HepG2 (cell line): ENCODE results near the gene GABBR2. TPM values are rescaled to one million over a fixed set of nuclear protein-coding genes. Genes with fewer than 3 reads are reported as not detected.

Experiments
- ATAC-seq: fragments of 200-7000 bp; cut with Tn5 transposase; 3 replicates; pipeline ENCODE4 v1.9.1; 2020; ENCODE audit warnings: mild to moderate bottlenecking, moderate library complexity
- BruUV-seq: library from RNA; stranded (reverse); fragments of 400-500 nt; replicated peaks from 2 replicates; lab custom pipeline; 2021; lab: Mats Ljungman, UMichigan
- CTCF ChIA-PET: fragments of 300-600 bp; formaldehyde crosslinking; extraction: SDS; loops from one replicate; lab custom pipeline; 2021; ENCODE audit warnings: low total read pairs, inconsistent platforms, low intra/inter-chr PET ratio; lab: Yijun Ruan, JAX
- POLR2A ChIA-PET: fragments of 350-600 bp; sonication (Branson Sonifier 250); formaldehyde crosslinking; loops from one replicate; lab custom pipeline; 2020; ENCODE audit warnings: antibody characterized with exemption, inconsistent platforms; lab: Yijun Ruan, JAX
- DNase-seq: peaks from one replicate; pipeline ENCODE4 v3.0.0-alpha.2; 2015; ENCODE audit warnings: low spot score
- FAIRE-seq: peaks from 3 replicates; lab custom pipeline; 2011; peaks lifted over from hg19 to GRCh38; lab: Jason Lieb, UNC
- H2AFZ ChIP-seq: one replicate; pipeline ENCODE4 v1.6.1; 2011; ENCODE audit warnings: low read length, inconsistent platforms
- H3K27ac ChIP-seq: fragments of 300-600 bp; 3 replicates; pipeline ENCODE4 v1.8.0; 2011; ENCODE audit warnings: mixed run types, mild to moderate bottlenecking, mixed read lengths, low read length, inconsistent platforms; ENCODE audit not compliant: insufficient read depth; ENCODE audit errors: extremely low read length
- H3K27me3 ChIP-seq, 2 experiments: fragments of 200-600 bp in 1 of 2; 2 replicates in 1 of 2; 3 replicates in 1 of 2; pipeline versions ENCODE4 v1.6.0 to v1.8.0; 2011; ENCODE audit warnings: low read length in 2 of 2, mild to moderate bottlenecking in 2 of 2, moderate library complexity in 2 of 2, inconsistent platforms in 1 of 2; ENCODE audit not compliant: insufficient read depth in 2 of 2, control insufficient read depth in 1 of 2
- H3K36me3 ChIP-seq, 2 experiments: fragments of 200-600 bp in 1 of 2; replicated peaks in 1 of 2; 2 replicates in 1 of 2; 3 replicates in 1 of 2; pipeline versions ENCODE4 v1.5.1 to v1.8.0; 2011; ENCODE audit warnings: low read length in 2 of 2, inconsistent platforms in 1 of 2; ENCODE audit not compliant: insufficient read depth in 2 of 2, control insufficient read depth in 1 of 2
- H3K4me1 ChIP-seq: 2 replicates; pipeline ENCODE4 v1.5.1; 2012; ENCODE audit warnings: low read length, inconsistent platforms; ENCODE audit not compliant: insufficient read depth
- H3K4me2 ChIP-seq: 2 replicates; pipeline ENCODE4 v1.6.0; 2011; ENCODE audit warnings: low read depth, low read length, inconsistent platforms
- H3K4me3 ChIP-seq, 3 experiments: fragments of 200-600 bp in 1 of 3; sonication (generic), shearing (Covaris generic) in 1 of 3; replicated peaks in 1 of 3; 2 replicates each; pipeline ENCODE4 v1.5.1; 2011 to 2016; ENCODE audit warnings: low read length in 3 of 3, inconsistent platforms in 2 of 3, low read depth in 2 of 3, mild to moderate bottlenecking in 2 of 3, control low read depth in 1 of 3, mixed read lengths in 1 of 3; ENCODE audit not compliant: insufficient read depth in 1 of 3
- H3K79me2 ChIP-seq: one replicate; pipeline ENCODE4 v1.6.1; 2011; ENCODE audit warnings: low read length, inconsistent platforms; ENCODE audit not compliant: insufficient read depth
- H3K9ac ChIP-seq: 2 replicates; pipeline ENCODE4 v1.6.0; 2011; ENCODE audit warnings: mild to moderate bottlenecking, low read depth, low read length, inconsistent platforms; ENCODE audit not compliant: insufficient read depth
- H3K9me3 ChIP-seq: 2 replicates; pipeline ENCODE4 v1.5.1; 2012; ENCODE audit warnings: mild to moderate bottlenecking, low read length
- H4K20me1 ChIP-seq: 2 replicates; pipeline ENCODE4 v1.6.0; 2011; ENCODE audit warnings: inconsistent platforms, mild to moderate bottlenecking, low read length, moderate library complexity; ENCODE audit not compliant: insufficient read depth
- KMT2B ChIP-seq: IDR thresholded peaks from 2 replicates; pipeline ENCODE4 v1.6.1; 2016; ENCODE audit warnings: missing genetic modification reagents, missing compliant biosample characterization
- ZBTB46 ChIP-seq: sonication (generic); formaldehyde crosslinking; IDR thresholded peaks from 2 replicates; pipeline ENCODE4 v1.4.0; 2020; ENCODE audit warnings: mild to moderate bottlenecking, missing genetic modification reagents, borderline replicate concordance
- ZNF335 ChIP-seq: sonication (generic); formaldehyde crosslinking; IDR thresholded peaks from 2 replicates; pipeline ENCODE4 v1.4.0; 2020; ENCODE audit warnings: missing genetic modification reagents
- WGBS: methylation state at CpG from one replicate; pipeline ENCODE4 v1.1.6; 2017; ENCODE audit warnings: low lambda C conversion rate; 5-methylcytosine and 5-hydroxymethylcytosine counted together
- in situ Hi-C: cut with HindIII; loops from 2 replicates; pipeline ENCODE4 v1.10.0; 2017; ENCODE audit warnings: low pct_unique_long_range_greater_than_20kb; ENCODE audit not compliant: extremely low pct_ligation_motif_present
- intact Hi-C: fragments of 100-400 bp; cut with micrococcal nuclease; formaldehyde crosslinking; loops from one replicate; pipeline ENCODE4 v1.10.0; 2022; ENCODE audit not compliant: unreplicated experiment
- polyA plus RNA-seq, 8 experiments: library from polyadenylated mRNA; depleted of rRNA in 3 of 8; stranded (reverse) in 7 of 8; unstranded in 1 of 8; fragments of >200 nt; fragmentation: Illumina TruSeq in 4 of 8; extraction: Trizol in 4 of 8; gene quantifications; 2 replicates each; pipeline versions ENCODE4 v1.2.1 to v1.2.3, GENCODE V29; 2011 to 2016; ENCODE audit warnings: low read depth in 4 of 8, missing spikeins in 1 of 8, mixed read lengths in 1 of 8; ENCODE audit not compliant: insufficient read depth in 1 of 8
- total RNA-seq, 5 experiments: library from RNA; depleted of rRNA; stranded (reverse); fragments of >200 nt; fragmentation: Illumina TruSeq; extraction: Trizol; gene quantifications; 2 replicates each; pipeline ENCODE4 v1.2.3, GENCODE V29; 2016; ENCODE audit warnings: low read depth in 1 of 5
- TF ChIP-seq, protein P1 (sequence below): sonication (generic); formaldehyde crosslinking; IDR thresholded peaks from 2 replicates; pipeline ENCODE4 v1.4.0; 2020; ENCODE audit warnings: missing genetic modification reagents

The GABBR2 gene
- total and polyA plus RNA-seq, 2 of the 13 experiments (the other 11 are each of a cell fraction or from before 2014, with no cell fraction given), result 0.02 TPM; not detected in 1

DNA sequence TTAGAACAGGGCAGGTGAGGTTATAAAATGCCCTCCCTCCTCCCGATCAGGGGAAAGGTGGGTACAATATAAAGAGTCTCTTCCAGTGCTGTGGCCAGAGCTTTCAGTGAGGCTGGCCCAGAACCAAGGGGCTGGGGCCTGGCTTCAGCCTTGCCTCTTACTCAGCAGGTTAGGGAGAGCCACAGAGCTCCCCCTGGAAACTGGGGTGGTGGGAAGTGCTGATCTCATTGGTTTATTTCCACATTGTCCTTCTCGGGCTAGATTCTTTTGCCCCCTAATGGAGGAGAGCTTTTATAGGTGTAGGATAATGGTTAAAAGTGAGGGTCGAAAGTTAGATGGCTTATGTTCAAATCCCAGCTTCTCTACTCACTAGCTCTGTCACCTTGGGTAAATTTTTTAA lies 266.6 kb downstream of the GABBR2 start (continued):
- TF ChIP-seq, protein P1, sequence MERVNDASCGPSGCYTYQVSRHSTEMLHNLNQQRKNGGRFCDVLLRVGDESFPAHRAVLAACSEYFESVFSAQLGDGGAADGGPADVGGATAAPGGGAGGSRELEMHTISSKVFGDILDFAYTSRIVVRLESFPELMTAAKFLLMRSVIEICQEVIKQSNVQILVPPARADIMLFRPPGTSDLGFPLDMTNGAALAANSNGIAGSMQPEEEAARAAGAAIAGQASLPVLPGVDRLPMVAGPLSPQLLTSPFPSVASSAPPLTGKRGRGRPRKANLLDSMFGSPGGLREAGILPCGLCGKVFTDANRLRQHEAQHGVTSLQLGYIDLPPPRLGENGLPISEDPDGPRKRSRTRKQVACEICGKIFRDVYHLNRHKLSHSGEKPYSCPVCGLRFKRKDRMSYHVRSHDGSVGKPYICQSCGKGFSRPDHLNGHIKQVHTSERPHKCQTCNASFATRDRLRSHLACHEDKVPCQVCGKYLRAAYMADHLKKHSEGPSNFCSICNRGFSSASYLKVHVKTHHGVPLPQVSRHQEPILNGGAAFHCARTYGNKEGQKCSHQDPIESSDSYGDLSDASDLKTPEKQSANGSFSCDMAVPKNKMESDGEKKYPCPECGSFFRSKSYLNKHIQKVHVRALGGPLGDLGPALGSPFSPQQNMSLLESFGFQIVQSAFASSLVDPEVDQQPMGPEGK, result no peak
- TF ChIP-seq, all 625 proteins: peak for 0

- no peaks in the 10 kb centered on the region; a peak in 1 of 5 replicates for H3K27me3 ChIP-seq
- H3K9ac ChIP-seq, result no peak overlapping the region
- no peaks in the 10 kb centered on the region for H3K36me3 ChIP-seq
- 8% methylated on average over 3 of the region's 3 CpGs for WGBS
- no peak overlapping the region for H3K4me3 ChIP-seq
- ChIA-PET POLR2A (no interaction called here), CTCF (no interaction called here)
- intact Hi-C loops, result no loop called here
- H3K79me2 ChIP-seq, result no peaks in the 10 kb centered on the region
- FAIRE-seq (no peak), DNase-seq (no peak), ATAC-seq (no peak)
- H4K20me1 ChIP-seq, result no peaks in the 10 kb centered on the region
- no TSS peak for BruUV-seq
- no peak overlapping the region for H2AFZ ChIP-seq
- TF ChIP-seq ZBTB46 (CRISPR knock-in tag), result no peak
- no peak for TF ChIP-seq ZNF335 (CRISPR knock-in tag)
- no peak for TF ChIP-seq KMT2B (CRISPR knock-in tag)
- TF ChIP-seq, all 625 proteins: peak for 0
- Histone ChIP-seq H3K27ac (no peak overlapping the region), H3K4me1 (no peaks in the 10 kb centered on the region), H3K4me2 (no peak overlapping the region), H3K9me3 (no peaks in the 10 kb centered on the region)
- in situ Hi-C loops, result no loop called here
Measured at GRCh38 chr9:98438666-98439065, 270.1 kb downstream of the GABBR2 start.
